GM19025 (cell line): ENCODE measurements around the gene TFPI.

Source experiments
- ATAC-seq: cut with Tn5 transposase; IDR thresholded peaks from one replicate; pipeline ENCODE4 v1.9.1; 2021; ENCODE audit warnings: mild to moderate bottlenecking, low read depth, moderate library complexity; ENCODE audit not compliant: unreplicated experiment

The TFPI gene

GRCh38 chr2:187475499-187476248 lies 78.6 kb downstream of the TFPI start:
- ATAC-seq, result no peak

- no peak for ATAC-seq
These were observed 83.5 kb downstream of the TFPI start for GRCh38 chr2:187470698-187471097.

- no peak for ATAC-seq
These were observed 84.7 kb downstream of the TFPI start for GRCh38 chr2:187469538-187469937.

GRCh38 chr2:187468262-187468661 lies 86.0 kb downstream of the TFPI start:
- ATAC-seq, result no peak

GRCh38 chr2:187466129-187466792 lies 88.0 kb downstream of the TFPI start:
- ATAC-seq, result no peak

GRCh38 chr2:187462839-187463238 lies 91.4 kb downstream of the TFPI start:
- no peak for ATAC-seq

- no peak for ATAC-seq
These were observed 92.7 kb downstream of the TFPI start for GRCh38 chr2:187461294-187462261.

GRCh38 chr2:187459256-187459655 lies 95.0 kb downstream of the TFPI start:
- no peak for ATAC-seq

- ATAC-seq, result no peak
These were observed 101.1 kb downstream of the TFPI start for GRCh38 chr2:187453078-187453641.

GRCh38 chr2:187451510-187451909 lies 102.7 kb downstream of the TFPI start:
- ATAC-seq, result no peak

- no peak for ATAC-seq
These were observed 106.9 kb downstream of the TFPI start for GRCh38 chr2:187447336-187447735.

GRCh38 chr2:187446711-187447110 lies 107.5 kb downstream of the TFPI start:
- no peak for ATAC-seq

GRCh38 chr2:187445051-187445450 lies 109.2 kb downstream of the TFPI start:
- no peak for ATAC-seq

- ATAC-seq, result no peak
These were observed 111.5 kb downstream of the TFPI start for GRCh38 chr2:187442778-187443177.

- no peak for ATAC-seq
These were observed 111.9 kb downstream of the TFPI start for GRCh38 chr2:187442378-187442777.

- no peak for ATAC-seq
These were observed 114.0 kb downstream of the TFPI start for GRCh38 chr2:187440101-187440675.

GRCh38 chr2:187438455-187438854 lies 115.8 kb downstream of the TFPI start:
- no peak for ATAC-seq

- ATAC-seq, result no peak
These were observed 118.5 kb downstream of the TFPI start for GRCh38 chr2:187435756-187436155.

GRCh38 chr2:187435078-187435477 lies 119.2 kb downstream of the TFPI start:
- no peak for ATAC-seq

GRCh38 chr2:187434342-187434785 lies 119.9 kb downstream of the TFPI start:
- no peak for ATAC-seq
